K562 (cell line): Measurements from ENCODE around the gene MAP1LC3B. TPM values are rescaled to one million over a fixed set of nuclear protein-coding genes. Genes with fewer than 3 reads are reported as not detected.

Experiments
- ATAC-seq: fragments of 200-7000 bp; cut with Tn5 transposase; 3 replicates; pipeline ENCODE4 v1.9.1; 2020; ENCODE audit warnings: moderate library complexity
- BruUV-seq: library from RNA; stranded (reverse); fragments of 400-500 nt; replicated peaks from 2 replicates; lab custom pipeline; 2021; lab: Mats Ljungman, UMichigan
- CTCF ChIA-PET: fragments of 300-600 bp; formaldehyde crosslinking; extraction: SDS; loops from one replicate; lab custom pipeline; 2021; ENCODE audit warnings: low intra/inter-chr PET ratio; lab: Yijun Ruan, JAX
- POLR2A ChIA-PET: fragments of 300-600, 350-650 bp; sonication (Branson Sonifier 250); formaldehyde crosslinking; extraction: SDS; loops from one replicate; lab custom pipeline; 2021; ENCODE audit warnings: antibody characterized with exemption, inconsistent platforms; lab: Yijun Ruan, JAX
- DNase-seq, 4 experiments: peaks; one replicate each; pipeline versions ENCODE4 v3.0.0 to v3.0.0-alpha.2; 2011 to 2018; ENCODE audit warnings: low spot score in 3 of 4, mixed read lengths in 3 of 4; ENCODE audit errors: extremely low read depth in 1 of 4
- FAIRE-seq: peaks from 2 replicates; lab custom pipeline; 2011; peaks lifted over from hg19 to GRCh38; lab: Jason Lieb, UNC
- H2AFZ ChIP-seq: 2 replicates; pipeline ENCODE4 v1.6.0; 2011; ENCODE audit warnings: low read depth, low read length, control low read depth, inconsistent platforms
- H3K27ac ChIP-seq: fragments of 200-600 bp; 3 replicates; pipeline ENCODE4 v1.8.0; 2011; ENCODE audit warnings: low read depth, mild to moderate bottlenecking, control low read depth, inconsistent platforms, low read length, moderate library complexity, mixed read lengths; ENCODE audit errors: extremely low read depth
- H3K27me3 ChIP-seq, 2 experiments: fragments of 300-600 bp in 1 of 2; 2 replicates in 1 of 2; 3 replicates in 1 of 2; pipeline versions ENCODE4 v1.6.0 to v1.8.0; 2011; ENCODE audit warnings: inconsistent platforms in 2 of 2, low read length in 2 of 2, mild to moderate bottlenecking in 1 of 2, mixed read lengths in 1 of 2, moderate library complexity in 1 of 2; ENCODE audit not compliant: control insufficient read depth in 2 of 2, insufficient read depth in 2 of 2
- H3K36me3 ChIP-seq: fragments of 300-600 bp; 3 replicates; pipeline ENCODE4 v1.8.0; 2011; ENCODE audit warnings: mild to moderate bottlenecking, low read length, inconsistent platforms; ENCODE audit not compliant: control insufficient read depth, insufficient read depth
- H3K4me1 ChIP-seq, 2 experiments: fragments of 200-600 bp in 1 of 2; replicated peaks in 1 of 2; 2 replicates in 1 of 2; 3 replicates in 1 of 2; pipeline versions ENCODE4 v1.5.1 to v1.8.0; 2011; ENCODE audit warnings: inconsistent platforms in 2 of 2, low read length in 2 of 2, mild to moderate bottlenecking in 1 of 2, mixed read lengths in 1 of 2, moderate library complexity in 1 of 2; ENCODE audit not compliant: control insufficient read depth in 2 of 2, insufficient read depth in 2 of 2
- H3K4me2 ChIP-seq: 2 replicates; pipeline ENCODE4 v1.6.1; 2011; ENCODE audit warnings: low read length, control low read depth, inconsistent platforms, mixed read lengths; ENCODE audit not compliant: insufficient read depth
- H3K4me3 ChIP-seq: fragments of 200-600 bp; sonication (generic), shearing (Covaris generic); 2 replicates; pipeline ENCODE4 v1.5.1; 2016; ENCODE audit warnings: control low read depth, inconsistent platforms
- H3K79me2 ChIP-seq: fragments of 200-600 bp; 3 replicates; pipeline ENCODE4 v1.8.0; 2011; ENCODE audit warnings: low read length, inconsistent platforms; ENCODE audit not compliant: control insufficient read depth, insufficient read depth
- H3K9ac ChIP-seq, 2 experiments: 2 replicates each; pipeline versions ENCODE4 v1.6.0 to v1.6.1; 2011; ENCODE audit warnings: low read depth in 2 of 2, low read length in 2 of 2, control low read depth in 1 of 2, inconsistent platforms in 1 of 2, mild to moderate bottlenecking in 1 of 2, mixed read lengths in 1 of 2; ENCODE audit not compliant: insufficient read depth in 1 of 2
- H3K9me1 ChIP-seq: one replicate; pipeline ENCODE4 v1.6.0; 2011; ENCODE audit warnings: inconsistent platforms, mild to moderate bottlenecking, low read length, moderate library complexity; ENCODE audit not compliant: control insufficient read depth, insufficient read depth
- H3K9me3 ChIP-seq: replicated peaks from 2 replicates; pipeline ENCODE4 v1.5.1; 2011; ENCODE audit warnings: low read depth, low read length, inconsistent platforms; ENCODE audit not compliant: control insufficient read depth, insufficient read depth
- H4K20me1 ChIP-seq: replicated peaks from 2 replicates; pipeline ENCODE4 v1.6.1; 2011; ENCODE audit warnings: low read length, inconsistent platforms, mixed read lengths; ENCODE audit not compliant: control insufficient read depth, insufficient read depth
- AFF1 ChIP-seq, 2 experiments: fragments of 450-650 bp; IDR thresholded peaks; 2 replicates each; pipeline ENCODE4 v1.6.1; 2018; ENCODE audit warnings: mild to moderate bottlenecking in 2 of 2, low read depth in 1 of 2; ENCODE audit not compliant: partially characterized antibody in 2 of 2
- CSDE1 ChIP-seq, 2 experiments: fragments of 450-650 bp; IDR thresholded peaks; 2 replicates each; pipeline ENCODE4 v1.6.1; 2016; ENCODE audit warnings: mild to moderate bottlenecking in 1 of 2
- FOXJ2 ChIP-seq: fragments of 200-800 bp; sonication (Bioruptor generic); IDR thresholded peaks from 2 replicates; pipeline ENCODE4 v1.6.1; 2016; ENCODE audit warnings: missing genetic modification characterization, missing compliant biosample characterization
- GMEB1 ChIP-seq: fragments of 250-450 bp; sonication (Bioruptor Pico); IDR thresholded peaks from 2 replicates; pipeline ENCODE4 v1.4.0; 2020; ENCODE audit warnings: mild to moderate bottlenecking
- MTA1 ChIP-seq: fragments of 450-650 bp; IDR thresholded peaks from 2 replicates; pipeline ENCODE4 v1.6.1; 2017; ENCODE audit warnings: borderline replicate concordance
- PBX2 ChIP-seq, 2 experiments: IDR thresholded peaks in 1 of 2; conservative IDR thresholded peaks in 1 of 2; 2 replicates each; pipeline ENCODE4 v1.6.1; 2016; ENCODE audit warnings: low read depth in 2 of 2, mild to moderate bottlenecking in 1 of 2, missing compliant biosample characterization in 1 of 2, missing genetic modification characterization in 1 of 2, moderate library complexity in 1 of 2
- SREBF1 ChIP-seq: fragments of 150-350 bp; IDR thresholded peaks from 2 replicates; pipeline ENCODE4 v1.6.1; 2014; ENCODE audit warnings: antibody characterized with exemption, low read depth, low read length, borderline replicate concordance
- ZNF121 ChIP-seq: sonication (generic); formaldehyde crosslinking; conservative IDR thresholded peaks from 2 replicates; pipeline ENCODE4 v1.8.0; 2022; ENCODE audit warnings: missing genetic modification reagents
- ZNF277 ChIP-seq: fragments of 250-450 bp; sonication (Bioruptor Pico); IDR thresholded peaks from 2 replicates; pipeline ENCODE4 v1.8.0; 2022; ENCODE audit warnings: inconsistent platforms, mild to moderate bottlenecking, moderate library complexity, borderline replicate concordance
- ZNF3 ChIP-seq: fragments of 250-450 bp; sonication (Bioruptor Pico); IDR thresholded peaks from 2 replicates; pipeline ENCODE4 v1.5.0; 2021; ENCODE audit warnings: mild to moderate bottlenecking, moderate library complexity
- WGBS: fragments of 100-300 bp; shearing (Covaris generic); methylation state at CpG from one replicate; pipeline ENCODE4 v1.1.6; 2016; ENCODE audit warnings: low coverage, mixed read lengths; ENCODE audit not compliant: insufficient coverage; ENCODE audit errors: missing lambda C conversion rate; 5-methylcytosine and 5-hydroxymethylcytosine counted together
- in situ Hi-C: fragments of 300-500 bp; cut with MboI; formaldehyde crosslinking; loops from 4 replicates; pipeline ENCODE4 v1.15.0; 2018; ENCODE audit warnings: inconsistent platforms, mixed read lengths
- intact Hi-C: fragments of 100-400 bp; cut with micrococcal nuclease; formaldehyde crosslinking; loops from 2 replicates; pipeline ENCODE4 v1.14.2; 2022
- polyA plus RNA-seq, 8 experiments: library from polyadenylated mRNA; depleted of rRNA in 4 of 8; stranded (reverse) in 5 of 8; unstranded in 3 of 8; fragments of >200 nt; fragmentation: Nextera tagmentation in 2 of 8; fragmentation: Illumina TruSeq in 1 of 8; extraction: Ambion mirVana in 2 of 8; extraction: Trizol in 1 of 8; gene quantifications; 2 replicates each; pipeline versions ENCODE4 v1.2.1 to v1.2.3, GENCODE V29; 2011 to 2014; ENCODE audit warnings: inconsistent platforms in 1 of 8, missing spikeins in 1 of 8
- total RNA-seq, 7 experiments: library from RNA; depleted of rRNA in 6 of 7; stranded (reverse); fragments of >200 nt in 6 of 7; fragmentation: Illumina TruSeq in 2 of 7; extraction: Trizol in 2 of 7; gene quantifications; 2 replicates each; pipeline versions ENCODE4 v1.2.1 to v1.2.3, GENCODE V29; 2011 to 2021; ENCODE audit warnings: low replicate concordance in 1 of 7

The MAP1LC3B gene
- total and polyA plus RNA-seq, 9 of the 15 experiments (the other 6 are each of a cell fraction or from before 2014, with no cell fraction given) = 16.0 to 81.5 (median 36.7) TPM

GRCh38 chr16:87425941-87426340 is 33.8 kb downstream of the MAP1LC3B start:
- Histone ChIP-seq H3K4me3 (no peak overlapping the region), H3K9me3 (no peaks in the 10 kb centered on the region), H4K20me1 (no peaks in the 10 kb centered on the region), H3K9ac (no peak overlapping the region; a peak in 1 of 4 replicates), H3K36me3 (peaks cover 15% of the 10 kb centered on the region; the same call in 1 of the 3 replicates), H3K79me2 (no peaks in the 10 kb centered on the region), H3K27ac (no peak overlapping the region), H3K4me1 (peaks cover 0 to 6% of the 10 kb centered on the region in 2 experiments; a peak in 2 of 5 replicates), H2AFZ (no peak overlapping the region), H3K27me3 (no peaks in the 10 kb centered on the region), H3K9me1 (no peaks in the 10 kb centered on the region), H3K4me2 (no peak overlapping the region)
- WGBS = 71% methylated on average over 12 of the region's 12 CpGs
- ChIA-PET POLR2A (interaction anchor here (1.4 to 2.3 kb wide), 2 partner anchors 18 kb away, joined by 3 to 7 read pairs; no protein-coding TSS in a partner anchor), CTCF (no interaction called here)
- no TSS peak for BruUV-seq
- ATAC-seq (no peak), FAIRE-seq (no peak), DNase-seq (no peak)
- no peak for TF ChIP-seq SREBF1
- no peak for TF ChIP-seq ZNF277
- no peak for TF ChIP-seq GMEB1 (CRISPR knock-in tag)
- TF ChIP-seq MTA1 = no peak
- no peak for TF ChIP-seq AFF1 (IDR thresholded peaks at IDR 0.05; ENCODE audit: low read depth in 1 of 2, partially characterized antibody in 2 of 2)
- TF ChIP-seq ZNF3 (CRISPR knock-in tag) = no peak
- no peak for TF ChIP-seq ZNF121 (CRISPR knock-in tag)
- TF ChIP-seq FOXJ2 (tag) = no peak
- TF ChIP-seq CSDE1 (IDR thresholded peaks at IDR 0.05) = no peak
- TF ChIP-seq PBX2 (CRISPR knock-in tag; IDR thresholded peaks at IDR 0.05; ENCODE audit: low read depth) = no peak
- no peak for TF ChIP-seq PBX2 (tag; conservative IDR thresholded peaks at IDR 0.05; ENCODE audit: low read depth)
- intact Hi-C loops (no loop called here), in situ Hi-C loops (no loop called here)
